SU-DHL-6 (cell line): ENCODE results near the gene DPP10.

Experiments
- EZH2phosphoT487 ChIP-seq: fragments of 200-600 bp; sonication (generic), shearing (Covaris generic); conservative IDR thresholded peaks from 2 replicates; pipeline ENCODE4 v1.6.1; 2018; ENCODE audit warnings: mild to moderate bottlenecking, antibody characterized with exemption, low read length, moderate library complexity, mixed read lengths
- TF ChIP-seq, protein P1 (sequence below): fragments of 200-600 bp; sonication (generic); IDR thresholded peaks from one replicate; pipeline ENCODE4 v1.5.1; 2017; ENCODE audit warnings: antibody characterized with exemption, mild to moderate bottlenecking, low read length, moderate library complexity; ENCODE audit not compliant: insufficient read depth, poor library complexity, severe bottlenecking

DNA sequence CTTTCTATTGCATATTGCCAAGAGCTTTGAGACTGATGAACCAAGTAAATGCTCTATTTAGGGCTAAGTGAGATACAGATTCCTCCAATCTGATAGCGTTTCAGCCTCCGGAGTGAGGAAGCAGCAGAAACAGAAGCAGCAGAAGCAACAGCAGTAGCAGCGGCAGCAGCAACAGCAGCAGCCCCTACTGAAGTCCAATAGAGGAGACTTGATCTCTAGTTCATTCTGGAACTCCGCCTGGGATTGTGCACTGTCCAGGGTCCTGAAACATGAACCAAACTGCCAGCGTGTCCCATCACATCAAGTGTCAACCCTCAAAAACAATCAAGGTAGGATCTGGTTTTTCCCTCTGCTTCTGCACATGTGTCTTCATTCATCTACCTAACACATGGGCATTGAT, at the start of gene DPP10:
- TF ChIP-seq, protein P1, sequence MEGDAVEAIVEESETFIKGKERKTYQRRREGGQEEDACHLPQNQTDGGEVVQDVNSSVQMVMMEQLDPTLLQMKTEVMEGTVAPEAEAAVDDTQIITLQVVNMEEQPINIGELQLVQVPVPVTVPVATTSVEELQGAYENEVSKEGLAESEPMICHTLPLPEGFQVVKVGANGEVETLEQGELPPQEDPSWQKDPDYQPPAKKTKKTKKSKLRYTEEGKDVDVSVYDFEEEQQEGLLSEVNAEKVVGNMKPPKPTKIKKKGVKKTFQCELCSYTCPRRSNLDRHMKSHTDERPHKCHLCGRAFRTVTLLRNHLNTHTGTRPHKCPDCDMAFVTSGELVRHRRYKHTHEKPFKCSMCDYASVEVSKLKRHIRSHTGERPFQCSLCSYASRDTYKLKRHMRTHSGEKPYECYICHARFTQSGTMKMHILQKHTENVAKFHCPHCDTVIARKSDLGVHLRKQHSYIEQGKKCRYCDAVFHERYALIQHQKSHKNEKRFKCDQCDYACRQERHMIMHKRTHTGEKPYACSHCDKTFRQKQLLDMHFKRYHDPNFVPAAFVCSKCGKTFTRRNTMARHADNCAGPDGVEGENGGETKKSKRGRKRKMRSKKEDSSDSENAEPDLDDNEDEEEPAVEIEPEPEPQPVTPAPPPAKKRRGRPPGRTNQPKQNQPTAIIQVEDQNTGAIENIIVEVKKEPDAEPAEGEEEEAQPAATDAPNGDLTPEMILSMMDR = no peak
- no peak for TF ChIP-seq EZH2phosphoT487
